GM12878 (cell line): ENCODE results near the gene PKN2. TPM values are rescaled to one million over a fixed set of nuclear protein-coding genes. Genes with fewer than 3 reads are reported as not detected.
A peak's percentile ranks its signal among the peaks of the same experiment; 100 is the strongest.

ENCODE experiments used
- ATAC-seq: fragments of 200-7000 bp; cut with Tn5 transposase; 3 replicates; pipeline ENCODE4 v1.9.1; 2020; ENCODE audit warnings: mild to moderate bottlenecking, moderate library complexity
- BruUV-seq: library from RNA; stranded (reverse); fragments of 400-500 nt; replicated peaks from 2 replicates; lab custom pipeline; 2021; lab: Mats Ljungman, UMichigan
- CTCF ChIA-PET: fragments of 300-600 bp; sonication (Branson Sonifier 250); formaldehyde crosslinking; extraction: SDS; loops from one replicate; lab custom pipeline; 2021; ENCODE audit warnings: inconsistent platforms; lab: Yijun Ruan, JAX
- POLR2A ChIA-PET: fragments of 350-600 bp; formaldehyde crosslinking; extraction: SDS; loops from one replicate; lab custom pipeline; 2021; ENCODE audit warnings: inconsistent platforms; lab: Charles Lee
- RAD21 ChIA-PET: fragments of 300-600 bp; sonication (Branson Sonifier 250); formaldehyde crosslinking; loops from one replicate; lab custom pipeline; 2023; ENCODE audit warnings: antibody characterized with exemption; ENCODE audit not compliant: unreplicated experiment; lab: Charles Lee
- SMC1A ChIA-PET: fragments of 300-600 bp; sonication (Branson Sonifier 250); formaldehyde crosslinking; loops from one replicate; lab custom pipeline; 2023; ENCODE audit not compliant: unreplicated experiment, uncharacterized antibody; lab: Charles Lee
- DNase-seq: peaks from one replicate; pipeline ENCODE4 v3.0.0-alpha.2; 2011; ENCODE audit warnings: low read depth, low spot score
- FAIRE-seq: peaks from 3 replicates; lab custom pipeline; 2011; peaks lifted over from hg19 to GRCh38; lab: Jason Lieb, UNC
- H2AFZ ChIP-seq: 2 replicates; pipeline ENCODE4 v1.6.0; 2011; ENCODE audit warnings: low read depth, low read length, control low read depth; ENCODE audit not compliant: control insufficient read depth
- H3K27ac ChIP-seq: 2 replicates; pipeline ENCODE4 v1.5.1; 2011; ENCODE audit warnings: control low read depth; ENCODE audit not compliant: control insufficient read depth, insufficient read depth
- H3K27me3 ChIP-seq, 2 experiments: replicated peaks in 1 of 2; 2 replicates each; pipeline versions ENCODE4 v1.6.0 to v1.6.1; 2011; ENCODE audit warnings: low read length in 1 of 2; ENCODE audit not compliant: control insufficient read depth in 2 of 2, insufficient read depth in 2 of 2
- H3K36me3 ChIP-seq, 2 experiments: 2 replicates each; pipeline ENCODE4 v1.5.1; 2011; ENCODE audit warnings: low read length in 1 of 2; ENCODE audit not compliant: control insufficient read depth in 2 of 2, insufficient read depth in 2 of 2
- H3K4me1 ChIP-seq: 2 replicates; pipeline ENCODE4 v1.6.1; 2011; ENCODE audit warnings: mild to moderate bottlenecking, low read length, moderate library complexity, mixed read lengths; ENCODE audit not compliant: control insufficient read depth, insufficient read depth
- H3K4me2 ChIP-seq: 2 replicates; pipeline ENCODE4 v1.6.0; 2011; ENCODE audit warnings: control low read depth; ENCODE audit not compliant: control insufficient read depth, insufficient read depth
- H3K4me3 ChIP-seq: fragments of 200-600 bp; sonication (generic); 2 replicates; pipeline ENCODE4 v1.5.1; 2016
- H3K79me2 ChIP-seq: 2 replicates; pipeline ENCODE4 v1.6.0; 2011; ENCODE audit warnings: low read length; ENCODE audit not compliant: control insufficient read depth, insufficient read depth
- H3K9ac ChIP-seq: 2 replicates; pipeline ENCODE4 v1.8.0; 2011; ENCODE audit warnings: low read length, control low read depth, mixed read lengths; ENCODE audit not compliant: control insufficient read depth, insufficient read depth
- H3K9me3 ChIP-seq: replicated peaks from 3 replicates; pipeline ENCODE4 v1.5.1; 2011; ENCODE audit warnings: mild to moderate bottlenecking, low read length; ENCODE audit not compliant: control insufficient read depth, insufficient read depth
- H4K20me1 ChIP-seq: 2 replicates; pipeline ENCODE4 v1.6.0; 2011; ENCODE audit not compliant: control insufficient read depth, insufficient read depth
- BRCA1 ChIP-seq: IDR thresholded peaks from 2 replicates; pipeline ENCODE4 v1.6.1; 2011; ENCODE audit warnings: low read depth, low read length, improper control_type of control experiment
- CEBPB ChIP-seq, 2 experiments: fragments of 150-350 bp in 1 of 2; IDR thresholded peaks; 2 replicates each; pipeline ENCODE4 v1.6.1; 2012 to 2014; ENCODE audit warnings: low read depth in 2 of 2, low read length in 2 of 2, borderline replicate concordance in 1 of 2, inconsistent platforms in 1 of 2
- EZH2 ChIP-seq: IDR thresholded peaks from 2 replicates; pipeline ENCODE4 v1.6.1; 2012; ENCODE audit warnings: low read depth, mild to moderate bottlenecking, control low read depth, inconsistent platforms, low read length, borderline replicate concordance; ENCODE audit not compliant: control insufficient read depth
- NFYB ChIP-seq: IDR thresholded peaks from 2 replicates; pipeline ENCODE4 v1.6.1; 2011; ENCODE audit warnings: low read depth, mild to moderate bottlenecking, low read length, improper control_type of control experiment, moderate library complexity; ENCODE audit not compliant: insufficient read depth
- POU2F2 ChIP-seq: IDR thresholded peaks from 3 replicates; pipeline ENCODE4 v1.6.1; 2011; ENCODE audit warnings: low read depth, mild to moderate bottlenecking, low read length, borderline replicate concordance
- SMARCA5 ChIP-seq: fragments of 450-650 bp; IDR thresholded peaks from 2 replicates; pipeline ENCODE4 v1.6.1; 2017; ENCODE audit warnings: mild to moderate bottlenecking
- SREBF1 ChIP-seq: IDR thresholded peaks from 2 replicates; pipeline ENCODE4 v1.6.1; 2012; ENCODE audit warnings: mild to moderate bottlenecking, low read length
- STAT3 ChIP-seq: IDR thresholded peaks from 2 replicates; pipeline ENCODE4 v1.6.1; 2011; ENCODE audit warnings: low read depth, low read length, improper control_type of control experiment
- TARDBP ChIP-seq: IDR thresholded peaks from 2 replicates; pipeline ENCODE4 v1.6.1; 2016; ENCODE audit warnings: borderline replicate concordance
- ZNF274 ChIP-seq: IDR thresholded peaks from one replicate; pipeline ENCODE4 v1.8.0; 2011; ENCODE audit not compliant: insufficient read length, insufficient read depth
- ZNF384 ChIP-seq: IDR thresholded peaks from 2 replicates; pipeline ENCODE4 v1.6.1; 2012; ENCODE audit warnings: low read depth, mild to moderate bottlenecking, low read length, improper control_type of control experiment, borderline replicate concordance
- WGBS: methylation state at CpG from one replicate; pipeline ENCODE4 v1.1.6; 2016; ENCODE audit warnings: low lambda C conversion rate; ENCODE audit not compliant: insufficient replicate concordance, insufficient coverage; ENCODE audit errors: missing lambda C conversion rate; 5-methylcytosine and 5-hydroxymethylcytosine counted together
- in situ Hi-C: fragments of 300-500 bp; cut with MboI; formaldehyde crosslinking; loops from 9 replicates; pipeline ENCODE4 v1.14.3; 2018; ENCODE audit warnings: mixed read lengths
- intact Hi-C: fragments of 100-400 bp; cut with micrococcal nuclease; formaldehyde crosslinking; loops from one replicate; pipeline ENCODE4 v1.14.2; 2022; ENCODE audit not compliant: unreplicated experiment
- polyA plus RNA-seq, 11 experiments: library from polyadenylated mRNA; depleted of rRNA in 4 of 11; unstranded in 6 of 11; stranded (reverse) in 5 of 11; fragments of >200 nt; fragmentation: Nextera tagmentation in 4 of 11; fragmentation: Illumina TruSeq in 1 of 11; extraction: Ambion mirVana in 4 of 11; extraction: Trizol in 1 of 11; gene quantifications; 1 replicate in 1 of 11; 2 replicates in 10 of 11; pipeline versions ENCODE4 v1.2.1 to v1.2.3, GENCODE V29; 2011 to 2016; ENCODE audit warnings: inconsistent platforms in 2 of 11, missing spikeins in 2 of 11, low read depth in 1 of 11
- total RNA-seq, 4 experiments: library from RNA; depleted of rRNA in 3 of 4; stranded (reverse); fragments of >200 nt in 3 of 4; fragmentation: Illumina TruSeq in 1 of 4; extraction: Trizol in 1 of 4; gene quantifications; 2 replicates each; pipeline versions ENCODE4 v1.2.1 to v1.2.3, GENCODE V29; 2013 to 2021
- TF ChIP-seq, protein P1 (sequence below): fragments of 450-650 bp; IDR thresholded peaks from 2 replicates; pipeline ENCODE4 v1.6.1; 2016; ENCODE audit warnings: mild to moderate bottlenecking

Gene PKN2
- total and polyA plus RNA-seq, 10 of the 15 experiments (the other 5 are each of a cell fraction or from before 2014, with no cell fraction given) = 2.6 to 18.3 (median 12.9) TPM

DNA sequence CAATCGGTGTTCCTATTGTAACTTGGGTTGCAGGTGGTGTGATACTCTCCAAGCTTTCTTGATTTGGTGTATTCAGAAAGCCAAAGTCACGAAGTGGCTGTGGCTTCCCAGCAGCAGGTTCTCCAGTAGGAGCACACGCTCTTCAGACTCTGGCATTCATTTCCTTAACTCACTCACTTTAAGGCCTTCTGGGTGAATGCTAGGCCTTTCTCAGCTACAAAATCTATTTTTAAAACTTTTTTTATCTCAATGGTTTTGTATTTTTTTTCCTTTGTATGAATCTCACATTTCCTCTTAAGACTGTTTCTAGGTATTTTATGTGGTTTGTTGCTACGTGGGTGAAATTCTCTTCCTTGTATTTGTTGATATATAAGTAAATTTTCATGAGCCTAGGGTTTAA is 22.9 kb upstream of the PKN2 start:
- Histone ChIP-seq H3K4me3 (no peak overlapping the region), H3K9ac (no peak overlapping the region), H3K4me1 (peaks cover 9% of the 10 kb centered on the region), H2AFZ (peak overlapping the region; percentile 81), H3K27me3 (no peaks in the 10 kb centered on the region), H4K20me1 (no peaks in the 10 kb centered on the region), H3K4me2 (peak overlapping the region; percentile 44; the same call in 1 of the 2 replicates), H3K79me2 (no peaks in the 10 kb centered on the region), H3K27ac (peak overlapping the region; percentile 37; the same call in 1 of the 2 replicates), H3K9me3 (no peaks in the 10 kb centered on the region), H3K36me3 (no peaks in the 10 kb centered on the region)
- ATAC-seq (peak; percentile 12), FAIRE-seq (no peak), DNase-seq (no peak)
- BruUV-seq = no TSS peak
- TF ChIP-seq EZH2 = no peak
- no peak for TF ChIP-seq ZNF384
- TF ChIP-seq POU2F2 = no peak
- TF ChIP-seq ZNF274 = no peak
- no peak for TF ChIP-seq SREBF1
- TF ChIP-seq SMARCA5 = no peak
- TF ChIP-seq NFYB = no peak
- TF ChIP-seq, protein P1, sequence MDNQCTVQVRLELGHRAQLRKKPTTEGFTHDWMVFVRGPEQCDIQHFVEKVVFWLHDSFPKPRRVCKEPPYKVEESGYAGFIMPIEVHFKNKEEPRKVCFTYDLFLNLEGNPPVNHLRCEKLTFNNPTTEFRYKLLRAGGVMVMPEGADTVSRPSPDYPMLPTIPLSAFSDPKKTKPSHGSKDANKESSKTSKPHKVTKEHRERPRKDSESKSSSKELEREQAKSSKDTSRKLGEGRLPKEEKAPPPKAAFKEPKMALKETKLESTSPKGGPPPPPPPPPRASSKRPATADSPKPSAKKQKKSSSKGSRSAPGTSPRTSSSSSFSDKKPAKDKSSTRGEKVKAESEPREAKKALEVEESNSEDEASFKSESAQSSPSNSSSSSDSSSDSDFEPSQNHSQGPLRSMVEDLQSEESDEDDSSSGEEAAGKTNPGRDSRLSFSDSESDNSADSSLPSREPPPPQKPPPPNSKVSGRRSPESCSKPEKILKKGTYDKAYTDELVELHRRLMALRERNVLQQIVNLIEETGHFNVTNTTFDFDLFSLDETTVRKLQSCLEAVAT = no peak
- TF ChIP-seq STAT3 = no peak
- no peak for TF ChIP-seq TARDBP
- no peak for TF ChIP-seq CEBPB (IDR thresholded peaks at IDR 0.05; ENCODE audit: borderline replicate concordance in 1 of 2, low read depth in 2 of 2, low read length in 2 of 2)
- no peak for TF ChIP-seq BRCA1
- WGBS = 46% methylated on average over 4 of the region's 4 CpGs
- ChIA-PET SMC1A (interaction anchor here (0.6 to 1.5 kb wide), 13 partner anchors 11 to 227 kb away, joined by 3 to 8 read pairs (median 3); partner anchors contain the start of gene PKN2), POLR2A (interaction anchor here (1.0 to 1.4 kb wide), 2 partner anchors 14 to 22 kb away, joined by 5 to 7 read pairs; no protein-coding TSS in a partner anchor), RAD21 (interaction anchor here (1.2 to 10.6 kb wide), 3 partner anchors 14 to 217 kb away, joined by 4 to 66 read pairs (median 5); partner anchors contain the start of gene PKN2), CTCF (interaction anchor here (1.2 to 17.1 kb wide), 6 partner anchors 14 to 216 kb away, joined by 3 to 293 read pairs (median 6); partner anchors contain the start of gene PKN2)
- in situ Hi-C loops (no loop called here), intact Hi-C loops (no loop called here)
